Endothelial cell (in vitro differentiated cells): Measurements from ENCODE around the gene STIMATE. TPM values are rescaled to one million over a fixed set of nuclear protein-coding genes. Genes with fewer than 3 reads are reported as not detected.

Source experiments
- DNase-seq: peaks from one replicate; pipeline ENCODE4 v3.0.0; 2021; ENCODE audit warnings: low spot score
- H3K27ac Mint-ChIP-seq: one replicate; pipeline ENCODE4 v1.8.0; 2021; ENCODE audit warnings: mixed read lengths, inconsistent platforms; ENCODE audit not compliant: unreplicated experiment
- H3K27me3 Mint-ChIP-seq: one replicate; pipeline ENCODE4 v1.8.0; 2021; ENCODE audit warnings: mild to moderate bottlenecking, moderate library complexity, mixed read lengths, inconsistent platforms; ENCODE audit not compliant: unreplicated experiment
- H3K36me3 Mint-ChIP-seq: one replicate; pipeline ENCODE4 v1.8.0; 2021; ENCODE audit warnings: mild to moderate bottlenecking, low read depth, mixed read lengths, inconsistent platforms; ENCODE audit not compliant: unreplicated experiment
- H3K4me1 Mint-ChIP-seq: one replicate; pipeline ENCODE4 v1.8.0; 2021; ENCODE audit warnings: mild to moderate bottlenecking, mixed read lengths, inconsistent platforms; ENCODE audit not compliant: unreplicated experiment
- H3K4me3 Mint-ChIP-seq: one replicate; pipeline ENCODE4 v1.8.0; 2021; ENCODE audit warnings: mild to moderate bottlenecking, mixed read lengths, inconsistent platforms; ENCODE audit not compliant: unreplicated experiment
- H3K9me3 Mint-ChIP-seq: one replicate; pipeline ENCODE4 v1.8.0; 2021; ENCODE audit warnings: mixed read lengths, inconsistent platforms; ENCODE audit not compliant: unreplicated experiment
- total RNA-seq: library from RNA; stranded (reverse); fragmentation: NEBNext Ultra II Directional; extraction: Animal tissue kit (Norgen Biotek cat#: 25700); gene quantifications from one replicate; pipeline ENCODE4 v1.2.1, GENCODE V29; 2021; ENCODE audit not compliant: unreplicated experiment
- TF ChIP-seq, protein P1 (sequence below): fragments of 200-600 bp; sonication (generic); IDR thresholded peaks from one replicate; pipeline ENCODE4 v1.5.0; 2021; ENCODE audit warnings: antibody characterized with exemption; ENCODE audit not compliant: unreplicated experiment

Gene STIMATE
- total RNA-seq, 1 donor from 2014 or later = 24.5 TPM

DNA sequence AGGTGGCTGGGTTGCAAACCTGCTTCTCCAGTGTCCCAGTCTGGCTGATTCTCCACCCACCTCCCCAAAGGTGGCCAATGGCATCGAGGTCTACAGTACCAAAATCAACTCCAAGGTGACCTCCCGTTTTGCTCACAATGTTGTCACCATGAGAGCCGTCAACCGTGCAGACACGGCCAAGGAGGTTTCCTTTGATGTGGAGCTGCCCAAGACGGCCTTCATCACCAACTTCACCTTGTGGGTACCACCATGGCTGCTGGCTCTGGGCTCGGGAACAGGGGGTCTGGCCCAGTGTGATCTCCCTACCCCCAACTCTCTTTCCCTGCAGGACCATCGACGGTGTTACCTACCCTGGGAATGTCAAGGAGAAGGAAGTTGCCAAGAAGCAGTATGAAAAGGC lies 100.9 kb downstream of the STIMATE start:
- Mint-ChIP-seq H3K9me3 (no peaks in the 10 kb centered on the region), H3K4me3 (no peak overlapping the region), H3K27ac (no peak overlapping the region), H3K4me1 (peaks cover 4% of the 10 kb centered on the region), H3K36me3 (no peaks in the 10 kb centered on the region), H3K27me3 (peaks cover 8% of the 10 kb centered on the region)
- TF ChIP-seq, protein P1, sequence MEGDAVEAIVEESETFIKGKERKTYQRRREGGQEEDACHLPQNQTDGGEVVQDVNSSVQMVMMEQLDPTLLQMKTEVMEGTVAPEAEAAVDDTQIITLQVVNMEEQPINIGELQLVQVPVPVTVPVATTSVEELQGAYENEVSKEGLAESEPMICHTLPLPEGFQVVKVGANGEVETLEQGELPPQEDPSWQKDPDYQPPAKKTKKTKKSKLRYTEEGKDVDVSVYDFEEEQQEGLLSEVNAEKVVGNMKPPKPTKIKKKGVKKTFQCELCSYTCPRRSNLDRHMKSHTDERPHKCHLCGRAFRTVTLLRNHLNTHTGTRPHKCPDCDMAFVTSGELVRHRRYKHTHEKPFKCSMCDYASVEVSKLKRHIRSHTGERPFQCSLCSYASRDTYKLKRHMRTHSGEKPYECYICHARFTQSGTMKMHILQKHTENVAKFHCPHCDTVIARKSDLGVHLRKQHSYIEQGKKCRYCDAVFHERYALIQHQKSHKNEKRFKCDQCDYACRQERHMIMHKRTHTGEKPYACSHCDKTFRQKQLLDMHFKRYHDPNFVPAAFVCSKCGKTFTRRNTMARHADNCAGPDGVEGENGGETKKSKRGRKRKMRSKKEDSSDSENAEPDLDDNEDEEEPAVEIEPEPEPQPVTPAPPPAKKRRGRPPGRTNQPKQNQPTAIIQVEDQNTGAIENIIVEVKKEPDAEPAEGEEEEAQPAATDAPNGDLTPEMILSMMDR = no peak
- no peak for DNase-seq

- Mint-ChIP-seq H3K27me3 (peaks cover 8% of the 10 kb centered on the region), H3K4me1 (peaks cover 4% of the 10 kb centered on the region), H3K36me3 (no peaks in the 10 kb centered on the region), H3K27ac (no peak overlapping the region), H3K4me3 (no peak overlapping the region), H3K9me3 (no peaks in the 10 kb centered on the region)
- TF ChIP-seq, protein P1 = no peak
- DNase-seq = no peak
Measured at GRCh38 chr3:52795298-52795900, 101.9 kb downstream of the STIMATE start.

- H3K36me3 Mint-ChIP-seq = no peaks in the 10 kb centered on the region
- peaks cover 8% of the 10 kb centered on the region for H3K27me3 Mint-ChIP-seq
- H3K4me1 Mint-ChIP-seq = peaks cover 7% of the 10 kb centered on the region
- no peak within 1 kb of the TSS for H3K27ac Mint-ChIP-seq
- DNase-seq = no peak
- no peak within 1 kb of the TSS for H3K4me3 Mint-ChIP-seq
- no peaks in the 10 kb centered on the region for H3K9me3 Mint-ChIP-seq
- TF ChIP-seq, protein P1 = no peak
Measured at GRCh38 chr3:52794612-52795099, 102.7 kb downstream of the STIMATE start, which contains the start of gene ITIH3. ITIH3 (plus strand) TSS chr3:52794796; CDS start chr3:52794804, 8 bp downstream.

DNA sequence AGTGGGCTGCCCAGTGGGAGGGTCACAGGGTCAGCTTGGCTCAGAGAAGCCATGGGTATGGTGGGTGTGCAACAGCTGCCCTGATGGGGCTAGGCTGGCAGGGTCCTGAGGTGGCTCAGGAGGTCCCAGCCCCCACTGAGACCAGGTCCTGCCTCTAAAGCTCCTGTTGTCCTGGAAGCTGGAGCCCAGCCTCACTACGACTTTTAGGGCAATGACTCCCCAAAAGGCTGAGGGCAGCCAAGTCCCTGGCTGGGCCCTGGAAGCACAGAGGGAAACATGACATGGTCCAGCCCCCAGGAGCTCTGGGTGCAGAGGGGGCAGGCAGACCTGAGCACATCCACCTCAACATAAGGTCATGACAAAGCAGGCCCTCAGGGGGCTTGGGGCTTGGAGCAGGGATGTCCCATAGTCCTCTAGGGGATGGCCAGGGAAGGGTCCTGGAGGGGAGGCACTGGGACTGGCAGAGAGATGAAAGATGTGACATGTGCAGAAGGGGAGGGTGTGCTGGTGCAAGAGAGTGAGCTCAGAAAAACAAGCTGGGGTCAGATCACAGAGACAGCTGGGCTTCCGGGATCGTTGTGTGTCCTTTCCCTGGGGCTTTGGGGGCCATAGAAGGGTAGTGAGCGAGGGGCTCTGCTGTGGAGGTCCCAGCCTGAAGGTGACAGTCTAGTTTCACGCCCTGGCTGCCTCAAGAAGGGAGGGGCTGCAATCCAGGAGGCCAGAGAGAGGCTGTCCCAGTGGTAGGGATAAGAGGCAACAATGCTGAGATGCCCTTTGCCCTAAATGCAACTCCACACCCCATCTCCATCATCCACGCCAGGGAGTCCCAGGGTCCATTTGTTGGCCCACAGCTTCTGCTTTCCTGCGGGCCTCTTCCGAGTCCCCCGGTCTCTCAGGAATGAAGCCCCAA lies 103.4 kb downstream of the STIMATE start:
- no peak overlapping the region for H3K27ac Mint-ChIP-seq
- no peaks in the 10 kb centered on the region for H3K9me3 Mint-ChIP-seq
- H3K36me3 Mint-ChIP-seq = no peaks in the 10 kb centered on the region
- no peak for DNase-seq
- H3K4me3 Mint-ChIP-seq = no peak overlapping the region
- peaks cover 9% of the 10 kb centered on the region for H3K27me3 Mint-ChIP-seq
- peaks cover 7% of the 10 kb centered on the region for H3K4me1 Mint-ChIP-seq
- TF ChIP-seq, protein P1 = no peak
